ENCODE measurements around the gene FCRLB.
"Not testable (repeated sequence)": the region's sequence is repeated elsewhere in the genome, so short reads cannot be mapped to it uniquely, and the experiment has no call there.

- TF ChIP-seq CTBP1 (IDR thresholded peaks at IDR 0.05; ENCODE audit: borderline replicate concordance); SP1 (IDR thresholded peaks at IDR 0.05); FOXA1 (IDR thresholded peaks at IDR 0.05); FOXM1 (IDR thresholded peaks at IDR 0.05; ENCODE audit: borderline replicate concordance); FOXK2 (IDR thresholded peaks at IDR 0.05); ZNF384 (IDR thresholded peaks at IDR 0.05); LEF1 (IDR thresholded peaks at IDR 0.05; ENCODE audit: borderline replicate concordance); PKNOX1 (IDR thresholded peaks at IDR 0.05); TARDBP (IDR thresholded peaks at IDR 0.05): not testable (repeated sequence)
Observed at GRCh38 chr1:161674447-161674846, 46.9 kb upstream of the FCRLB start.
